ENCODE measurements around the gene ZFP69B.

The ZFP69B gene

DNA sequence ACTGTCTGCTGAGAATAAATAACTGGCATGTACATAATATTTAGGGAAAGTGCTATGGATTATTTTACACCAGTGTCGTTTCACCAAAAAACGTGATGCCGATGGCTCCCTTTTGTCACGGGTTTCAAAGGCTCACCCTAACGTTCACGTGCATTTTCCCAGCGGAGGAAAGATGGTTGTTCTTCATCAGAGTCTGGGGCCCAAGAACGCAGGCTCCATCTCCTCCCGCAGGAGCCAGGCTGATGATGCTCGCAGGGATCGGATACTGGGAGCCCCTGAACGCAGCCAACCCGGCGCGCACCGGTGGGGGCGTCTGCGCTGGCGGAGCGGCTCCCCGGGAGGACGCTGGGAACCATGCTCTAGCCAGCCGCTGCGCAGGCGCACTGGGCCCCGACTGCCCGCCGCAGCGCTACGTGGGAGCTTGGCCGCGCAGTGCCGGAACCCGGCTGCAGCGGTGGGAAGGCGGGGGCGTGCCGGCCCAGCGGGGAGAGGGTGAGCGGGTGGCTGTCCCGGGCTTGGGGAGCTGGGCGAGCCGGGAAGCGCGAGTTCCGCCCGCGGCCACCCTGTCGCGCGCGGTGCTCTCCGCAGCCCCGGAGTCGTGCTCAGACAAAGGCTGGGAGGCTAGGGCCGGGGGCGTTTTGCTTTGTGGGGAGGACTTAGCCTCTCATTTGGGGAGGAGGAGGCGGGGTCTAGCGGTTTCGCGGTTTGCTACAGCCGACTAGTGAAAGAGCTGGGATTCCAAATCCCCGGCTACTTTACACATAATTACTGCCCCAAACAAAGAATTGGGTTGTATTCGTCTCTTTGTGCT is at the start of gene ZFP69B:
Gene ZFP69B (plus strand): TSS at position 793 of the 811 bp plus-strand sequence. CDS start 486 bp downstream, outside the sequence.
- DNase-seq, result peak; percentile 88

DNA sequence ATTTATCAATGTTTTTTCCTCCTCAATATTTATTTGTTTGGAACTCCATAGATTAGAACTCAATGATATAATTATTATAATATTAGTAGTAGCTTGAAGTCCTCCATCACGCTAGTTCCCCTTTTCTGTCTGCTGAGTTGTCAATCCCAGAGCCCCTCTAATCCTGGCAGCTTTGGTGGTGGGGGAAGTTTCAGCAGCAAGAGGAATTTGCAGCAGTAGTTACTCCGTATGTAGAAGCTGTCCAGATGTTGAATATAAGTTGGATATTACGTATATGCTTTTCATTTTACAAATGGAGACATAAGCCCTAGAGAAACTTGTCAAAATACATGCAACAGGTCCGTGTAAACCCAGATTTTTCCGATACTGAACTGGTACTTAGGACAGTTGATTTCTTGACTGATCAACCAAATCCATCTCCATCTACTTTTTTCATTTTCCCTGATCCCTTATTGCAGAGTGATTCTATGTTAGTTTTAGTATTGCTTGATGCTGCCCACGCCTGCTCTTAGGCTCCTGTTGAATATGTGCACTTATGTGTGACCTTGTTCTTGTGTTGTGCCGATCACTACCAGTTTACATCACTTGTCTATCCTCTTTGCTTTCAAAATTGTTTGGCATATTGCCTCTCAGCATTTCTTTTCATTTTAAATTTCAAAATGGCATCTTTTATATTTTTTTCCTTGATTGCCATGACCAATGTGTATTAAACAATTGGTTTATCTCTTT is 48.6 kb upstream of the ZFP69B start:
- DNase-seq, result no peak

DNA sequence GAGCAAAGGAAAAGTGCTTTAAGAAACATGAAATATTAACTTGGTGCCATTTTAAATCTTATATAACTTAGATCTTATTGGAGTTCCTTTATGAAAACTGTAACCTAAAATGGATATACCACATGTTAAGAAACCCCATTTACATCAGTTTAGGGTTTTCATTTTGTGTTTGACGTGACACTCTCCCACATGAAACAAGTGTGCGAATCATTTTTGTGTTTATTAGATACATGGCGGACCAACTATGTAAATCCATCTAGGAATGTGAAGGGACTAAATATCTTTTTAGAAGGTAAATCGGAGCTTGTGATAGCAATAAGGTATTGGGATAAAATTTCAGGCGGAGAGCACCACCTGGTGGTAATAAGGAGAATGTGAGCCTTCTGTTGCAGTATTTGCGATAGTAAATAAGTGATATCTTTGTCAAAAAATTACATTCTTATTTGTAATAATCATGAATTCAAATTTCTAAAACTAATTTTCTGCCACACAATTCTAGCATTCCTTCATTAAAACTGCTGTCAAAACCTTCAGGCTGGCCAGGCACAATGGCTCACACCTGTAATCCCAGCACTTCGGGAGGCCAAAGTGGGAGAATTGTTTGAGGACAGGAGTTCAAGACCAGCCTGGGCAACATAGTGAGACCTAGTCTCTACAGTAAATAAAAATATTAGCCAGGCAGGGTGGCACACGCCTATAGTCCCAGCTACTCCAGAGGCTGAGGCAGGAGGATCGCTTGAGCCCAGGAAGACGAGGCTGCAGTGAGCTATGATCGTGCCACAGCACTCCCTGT is 45.4 kb upstream of the ZFP69B start:
- DNase-seq, result peak; percentile 21

DNA sequence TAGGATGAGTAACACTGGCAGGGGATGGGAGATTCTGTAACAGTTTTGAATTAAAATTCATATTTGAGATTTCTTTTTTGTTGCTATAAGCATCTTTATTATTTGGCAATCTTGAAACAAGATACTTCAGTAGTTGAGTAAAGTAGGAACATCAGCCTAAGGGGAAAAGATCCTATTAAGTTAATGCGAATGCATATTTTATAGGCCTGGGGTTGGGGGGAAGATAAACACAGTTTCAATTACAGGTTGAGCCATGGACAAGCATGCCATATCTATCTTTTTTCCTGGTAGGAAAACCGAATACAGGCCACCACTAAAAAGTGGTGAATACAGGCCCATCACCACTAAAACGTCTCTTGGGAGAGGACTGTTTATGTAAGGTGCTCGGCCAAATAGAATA is 44.5 kb upstream of the ZFP69B start:
- no peak for DNase-seq

DNA sequence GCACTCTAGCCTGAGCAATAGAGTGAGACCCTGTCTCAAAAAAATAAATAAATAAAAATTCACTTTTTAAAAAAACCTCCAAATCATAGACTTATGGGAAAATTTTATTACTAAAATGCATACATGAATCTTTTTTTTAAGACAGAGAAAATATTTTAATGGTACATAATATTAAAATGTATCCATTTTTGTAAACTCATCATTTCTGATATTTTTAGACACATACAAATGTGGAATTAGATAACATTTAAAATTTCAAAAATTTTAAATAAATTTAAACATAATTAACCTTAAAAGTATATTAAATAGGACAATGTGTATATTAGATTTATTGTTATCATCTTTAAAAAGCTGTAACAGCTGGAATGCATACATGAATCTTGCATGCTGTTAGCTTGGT is 42.8 kb upstream of the ZFP69B start:
- DNase-seq, result no peak

DNA sequence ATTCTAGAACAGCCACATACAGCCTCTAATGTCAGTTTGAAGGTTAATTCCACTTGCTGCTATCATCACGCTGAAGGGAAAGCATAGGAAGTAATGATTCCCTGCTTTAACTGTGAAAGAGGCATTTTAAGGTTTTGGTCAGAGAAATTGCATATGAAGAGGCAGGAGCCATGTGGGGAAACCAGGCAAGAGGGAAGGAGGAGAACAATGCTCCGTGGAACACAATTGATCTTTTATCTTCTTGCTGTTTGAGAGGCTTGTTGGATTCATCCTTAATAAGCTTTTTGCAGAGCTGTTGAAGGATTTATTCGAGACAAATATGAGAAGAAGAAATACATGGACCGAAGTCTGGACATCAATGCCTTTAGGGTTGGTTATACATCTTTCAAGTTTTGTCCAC is 40.8 kb upstream of the ZFP69B start:
- no peak for DNase-seq

DNA sequence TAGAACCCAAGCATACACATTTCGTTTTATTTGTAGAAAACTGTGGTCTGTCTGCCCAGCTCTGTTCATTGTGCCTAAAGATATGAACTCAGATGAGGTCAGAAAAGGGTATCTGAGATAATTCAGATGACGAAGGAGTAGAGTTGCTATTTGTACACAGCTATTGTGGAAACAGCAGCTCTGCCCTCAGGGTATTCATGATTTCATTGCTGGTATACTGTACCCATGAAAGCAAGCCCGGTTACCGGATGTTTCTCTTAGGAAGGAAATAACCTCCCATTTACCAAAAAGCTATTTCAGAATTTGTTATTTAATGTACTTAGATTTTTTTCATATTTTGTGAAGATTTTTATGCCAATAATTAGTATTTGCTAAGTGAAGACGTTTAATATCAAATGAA is 39.0 kb upstream of the ZFP69B start:
- no peak for DNase-seq

DNA sequence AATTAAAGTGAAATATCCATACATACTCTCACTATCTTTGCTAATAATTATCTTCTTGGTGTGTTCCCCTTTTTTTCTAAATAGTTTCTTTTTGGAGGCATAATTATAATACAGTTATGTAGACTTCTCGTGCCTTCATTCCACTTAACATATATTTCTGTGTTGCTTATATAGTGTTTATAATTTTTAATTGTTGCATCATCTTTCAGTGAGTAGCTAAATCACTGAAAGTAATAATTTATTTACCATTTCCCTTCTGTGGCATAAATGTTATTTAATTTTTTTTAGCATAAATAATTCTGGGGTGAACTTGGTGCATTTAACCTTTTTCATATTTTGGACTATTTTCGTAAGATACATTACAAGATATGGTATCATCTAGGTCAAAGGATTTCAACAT is 38.4 kb upstream of the ZFP69B start:
- DNase-seq, result no peak

DNA sequence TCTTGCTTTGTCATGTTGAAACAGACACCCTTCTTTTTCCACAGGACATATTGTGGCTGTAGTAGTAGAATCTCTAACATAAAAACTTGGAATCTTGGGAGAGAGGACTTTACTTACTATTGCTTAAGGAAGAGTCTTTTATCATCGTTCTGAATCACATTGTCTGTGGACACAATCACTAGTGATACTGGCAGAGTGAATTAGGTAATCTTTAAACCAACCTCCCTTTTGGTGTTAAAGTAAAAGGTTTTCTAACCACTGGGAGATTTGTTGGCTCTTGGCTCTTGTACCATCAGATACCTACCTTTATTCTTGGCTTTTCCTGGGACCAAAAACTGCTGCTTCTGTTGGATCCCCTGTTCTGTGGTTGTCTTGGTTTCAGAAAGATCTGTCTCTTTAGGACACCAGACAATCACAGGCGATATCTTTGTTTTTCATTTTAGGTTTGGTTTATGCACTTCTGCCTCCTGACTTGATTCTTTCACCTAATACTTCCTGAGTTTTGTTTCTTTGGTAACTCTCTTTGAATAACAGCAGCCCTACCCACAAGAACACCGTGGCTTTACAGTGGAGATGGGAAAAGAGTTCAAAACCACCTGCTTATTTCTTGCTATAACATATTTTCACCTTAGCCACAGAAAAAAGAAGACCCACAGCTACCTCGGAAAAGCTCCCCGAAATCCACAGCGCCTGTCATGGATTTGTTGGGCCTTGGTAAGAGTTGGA is 36.6 kb upstream of the ZFP69B start:
- no peak for DNase-seq

DNA sequence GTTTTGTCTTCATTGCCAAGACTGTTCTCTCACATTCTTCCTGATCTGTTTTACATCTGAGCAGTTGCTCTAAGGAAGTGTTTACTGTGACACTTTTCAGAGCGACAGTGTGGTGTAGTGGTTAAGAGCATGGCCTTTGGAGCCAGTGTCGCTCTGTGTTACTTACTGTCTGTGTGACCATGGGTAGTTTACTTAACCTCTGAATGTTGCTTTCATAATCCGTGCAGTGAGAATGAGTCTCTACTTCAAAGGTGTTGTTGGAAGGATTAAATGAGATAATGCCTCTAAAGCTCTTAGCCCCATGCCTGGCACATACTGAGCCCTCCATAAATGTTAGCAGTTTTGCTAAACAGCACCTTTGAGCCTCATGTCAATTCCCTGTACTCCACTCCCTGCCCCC is 35.9 kb upstream of the ZFP69B start:
- no peak for DNase-seq

DNA sequence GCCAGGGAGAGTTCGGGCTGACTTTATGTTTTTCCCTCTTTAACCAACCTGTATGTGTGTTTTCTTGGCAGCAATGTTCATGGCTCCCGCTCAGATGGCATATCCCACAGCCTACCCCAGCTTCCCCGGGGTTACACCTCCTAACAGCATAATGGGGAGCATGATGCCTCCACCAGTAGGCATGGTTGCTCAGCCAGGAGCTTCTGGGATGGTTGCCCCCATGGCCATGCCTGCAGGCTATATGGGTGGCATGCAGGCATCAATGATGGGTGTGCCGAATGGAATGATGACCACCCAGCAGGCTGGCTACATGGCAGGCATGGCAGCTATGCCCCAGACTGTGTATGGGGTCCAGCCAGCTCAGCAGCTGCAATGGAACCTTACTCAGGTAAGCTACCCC is 33.6 kb upstream of the ZFP69B start:
- no peak for DNase-seq

DNA sequence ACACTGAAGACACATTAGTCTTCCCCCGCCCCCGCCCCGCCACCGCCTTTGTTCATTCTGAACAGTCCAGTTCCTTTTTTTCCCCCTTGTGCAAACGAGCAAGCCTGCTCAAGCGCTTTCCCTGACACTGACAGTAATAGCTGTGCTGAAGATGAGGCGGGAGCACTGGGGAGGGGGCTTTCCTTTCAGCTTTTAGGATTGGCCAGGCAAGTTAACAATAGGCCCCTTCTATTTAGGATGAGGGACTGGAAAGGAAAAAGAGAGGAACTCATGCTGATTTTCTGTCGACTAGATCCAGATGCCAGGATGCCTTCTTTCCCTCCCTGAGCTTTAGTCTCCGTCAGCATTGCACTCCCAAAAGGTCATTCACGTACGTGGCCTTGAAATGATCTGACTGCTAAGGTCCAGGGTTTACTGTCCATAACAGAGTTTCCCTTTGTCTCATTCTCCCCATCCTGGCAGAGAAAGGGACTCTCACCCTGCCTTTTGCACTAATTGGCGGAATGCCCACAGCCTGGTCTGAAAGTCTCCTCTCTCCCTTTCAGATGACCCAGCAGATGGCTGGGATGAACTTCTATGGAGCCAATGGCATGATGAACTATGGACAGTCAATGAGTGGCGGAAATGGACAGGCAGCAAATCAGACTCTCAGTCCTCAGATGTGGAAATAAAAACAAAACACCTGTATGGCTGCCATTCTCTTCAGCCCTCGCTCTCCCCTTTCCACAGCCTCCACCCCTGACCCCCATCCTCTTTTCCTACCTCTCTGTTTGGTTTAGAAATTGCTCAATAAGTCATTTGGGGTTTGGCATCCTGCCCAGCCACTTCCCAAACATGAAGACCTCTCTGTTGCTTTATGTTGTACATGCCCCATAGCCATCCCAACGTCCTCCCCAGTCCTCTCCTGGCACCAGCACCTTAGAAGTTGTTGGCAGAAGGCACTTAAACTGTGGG is 28.6 kb upstream of the ZFP69B start:
- DNase-seq, result no peak

DNA sequence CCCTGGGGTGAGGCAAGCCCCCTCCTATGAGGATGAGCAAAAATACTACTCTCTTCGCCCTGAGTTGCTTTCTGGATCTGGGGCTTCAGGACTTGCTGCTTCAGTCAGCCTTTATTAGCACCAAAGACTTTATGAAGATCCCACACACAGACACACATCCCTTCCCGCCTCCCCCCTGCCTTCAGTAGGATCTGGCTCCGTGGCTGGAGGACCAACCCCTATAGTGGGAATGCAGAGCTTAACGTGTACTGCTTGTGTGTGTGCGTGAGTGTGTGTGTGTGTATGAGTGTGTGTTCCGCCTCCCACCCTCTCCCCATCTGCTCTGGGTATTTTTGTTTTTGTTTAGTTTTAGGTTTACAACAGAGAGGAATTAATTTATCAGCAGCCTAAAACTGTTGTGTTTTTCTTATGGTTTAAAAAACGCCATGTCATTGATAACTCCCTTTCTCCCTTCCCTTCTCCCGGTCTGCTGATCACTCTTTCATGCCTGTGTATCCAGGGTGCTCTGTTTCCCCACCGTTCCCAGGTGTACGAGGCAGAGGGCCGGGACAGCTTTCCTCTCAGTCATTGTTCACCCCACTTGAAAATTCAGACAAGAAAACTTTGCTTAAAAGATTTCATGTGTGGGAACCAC is 27.5 kb upstream of the ZFP69B start:
- no peak for DNase-seq

DNA sequence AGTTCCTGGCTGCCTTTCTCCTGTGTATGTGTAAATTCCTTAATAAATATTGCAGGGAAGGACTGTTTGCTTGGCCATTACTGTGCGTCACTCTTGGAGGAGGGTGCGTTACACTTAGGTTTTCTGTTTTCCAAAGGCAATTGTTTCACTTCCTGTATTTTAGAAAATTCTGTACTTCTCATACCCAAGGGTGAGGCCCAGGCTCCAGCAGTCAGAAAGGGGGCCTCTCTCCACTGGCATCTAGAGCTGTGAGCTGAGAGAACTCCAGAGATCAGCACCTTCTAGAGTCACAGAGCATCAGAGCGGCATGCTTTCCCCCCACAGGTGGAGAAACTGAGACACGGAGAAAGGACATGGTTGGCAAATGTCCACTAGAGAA is 27.0 kb upstream of the ZFP69B start:
- no peak for DNase-seq

DNA sequence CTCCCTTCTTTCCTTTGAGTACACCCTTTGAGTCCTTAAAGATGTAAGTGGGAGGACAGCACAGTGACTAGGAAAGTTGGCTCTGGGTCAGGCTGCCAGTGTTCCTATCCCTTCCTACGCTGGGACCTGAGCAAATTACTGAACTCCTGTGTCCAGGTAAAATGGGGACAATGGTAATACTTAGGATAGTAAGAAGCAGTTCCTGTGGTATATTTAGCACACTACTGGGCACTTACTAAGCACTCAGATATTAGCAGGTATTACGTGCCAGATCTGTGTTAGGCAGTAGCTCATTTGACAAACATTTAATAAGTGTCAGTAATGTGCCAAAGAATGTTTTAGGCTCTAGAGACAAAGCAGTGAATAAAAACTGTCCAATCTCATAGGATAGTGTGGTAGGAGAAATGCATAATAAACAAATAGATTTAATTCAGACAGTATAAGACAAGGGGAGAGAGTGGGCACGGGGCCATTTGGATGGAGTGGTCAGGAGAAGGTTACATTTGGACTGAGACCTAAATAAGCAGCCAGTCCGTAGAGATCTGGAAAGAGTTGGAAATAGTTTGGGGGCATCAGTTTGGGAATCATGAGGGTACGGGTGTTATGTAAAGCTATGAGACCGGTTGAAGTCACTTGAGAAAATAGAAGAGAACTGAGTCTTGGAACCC is 26.2 kb upstream of the ZFP69B start:
- DNase-seq, result no peak

DNA sequence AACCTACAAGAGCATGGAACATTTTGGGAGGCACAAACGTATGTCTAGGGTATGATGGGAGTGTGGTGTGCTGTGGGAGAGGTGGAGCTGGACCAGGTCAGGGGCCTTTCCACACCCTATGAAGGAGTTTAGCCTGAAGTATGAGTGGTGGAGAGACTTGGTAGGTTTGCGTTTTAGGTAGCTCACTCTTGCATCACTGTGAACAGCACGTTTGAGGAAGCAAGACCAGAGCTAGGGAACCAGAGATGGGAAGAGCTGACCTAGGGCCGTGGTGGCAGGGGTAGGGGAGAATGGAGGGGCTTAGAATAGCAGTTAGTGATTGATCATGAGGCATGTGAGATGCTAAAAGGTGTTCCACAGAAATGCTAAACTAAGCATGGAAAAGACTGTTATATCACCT is 25.1 kb upstream of the ZFP69B start:
- no peak for DNase-seq

DNA sequence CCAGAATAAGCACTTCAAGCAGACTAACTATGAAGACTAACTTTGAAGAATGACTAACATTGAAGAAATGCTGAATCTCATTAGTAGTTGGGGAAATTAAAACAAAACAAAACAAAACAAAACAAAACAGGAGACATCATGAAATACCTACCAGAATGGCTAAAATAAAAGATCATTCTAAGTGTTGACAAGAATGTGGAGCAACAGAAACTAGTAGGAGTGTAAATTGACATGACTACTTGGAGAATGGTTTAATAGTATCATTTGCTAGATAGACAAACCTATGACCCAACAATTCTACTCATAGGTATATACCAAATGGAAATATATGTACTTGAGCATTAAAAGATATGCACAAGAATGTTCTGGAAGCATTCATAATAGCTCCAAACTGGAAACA is 18.9 kb upstream of the ZFP69B start:
- no peak for DNase-seq

DNA sequence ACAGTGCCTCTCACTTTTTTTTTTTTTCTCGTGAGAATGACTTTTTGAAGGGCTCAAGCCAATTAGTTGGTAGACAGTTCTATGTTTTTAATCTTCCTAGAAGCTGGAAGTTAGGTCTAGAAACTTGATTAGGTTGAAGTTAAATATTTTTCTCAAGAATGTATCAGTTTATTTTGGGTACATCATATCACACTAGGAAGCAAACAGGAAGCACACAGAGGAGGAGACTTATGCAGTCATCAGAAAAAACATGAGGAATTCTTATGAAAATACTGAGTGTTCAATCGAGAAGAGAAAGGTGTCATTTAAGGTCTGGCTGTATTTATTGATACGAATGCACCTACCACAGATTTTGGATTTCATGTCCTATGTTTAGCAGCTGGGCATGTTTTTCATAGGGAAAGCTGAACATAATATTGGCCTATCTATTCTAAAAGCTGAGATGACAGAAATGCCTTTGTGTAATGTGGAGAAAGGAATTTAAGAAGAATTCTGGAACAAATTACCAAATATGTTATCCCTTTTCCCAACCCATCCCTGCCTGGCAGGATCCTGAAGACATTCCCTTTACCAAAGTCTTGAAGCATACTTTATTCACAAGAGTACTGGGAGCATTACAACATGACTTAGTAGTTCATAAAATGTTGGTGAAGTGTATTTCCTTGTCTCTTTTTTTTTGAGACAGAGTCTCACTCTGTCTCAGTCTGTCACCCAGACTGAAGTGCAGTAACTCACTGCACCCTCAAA is 17.5 kb upstream of the ZFP69B start:
- no peak for DNase-seq

DNA sequence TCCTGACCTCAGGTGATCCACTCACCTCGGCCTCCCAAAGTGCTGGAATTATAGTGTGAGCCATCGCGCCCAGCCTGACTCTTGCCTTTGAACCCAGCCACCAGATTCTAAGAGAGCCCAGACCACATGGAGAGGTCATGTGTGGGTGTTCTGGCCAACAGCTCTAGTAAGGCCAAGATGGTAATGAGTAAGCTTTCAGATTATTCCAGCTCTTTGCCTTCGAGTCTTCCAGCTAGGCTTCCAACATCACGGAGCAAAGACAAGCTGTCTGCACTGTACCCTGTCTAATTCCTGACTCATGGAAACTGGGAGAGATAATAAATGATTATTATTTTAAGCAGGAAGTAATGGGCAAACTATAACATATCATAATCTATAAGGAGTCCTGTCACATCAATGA is 14.8 kb upstream of the ZFP69B start:
- no peak for DNase-seq

DNA sequence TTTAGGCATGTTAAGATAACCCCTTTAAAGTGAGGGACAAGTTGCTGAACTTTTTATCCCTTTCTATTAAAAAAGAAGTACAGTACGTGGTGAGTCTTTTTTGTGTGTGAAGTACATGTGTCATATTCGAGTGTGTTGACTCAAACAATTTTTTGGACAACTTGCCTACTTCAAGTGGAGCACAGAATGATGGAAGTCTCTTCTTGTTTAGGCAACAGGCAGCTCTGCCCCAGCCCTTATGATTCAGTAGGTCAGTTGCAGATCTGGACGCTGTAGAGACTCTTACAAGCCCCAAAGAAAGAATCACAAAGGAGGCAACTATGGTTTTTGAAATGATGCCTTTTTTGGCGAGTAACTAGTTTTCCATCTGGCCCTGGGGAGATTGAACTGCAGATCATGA is 14.4 kb upstream of the ZFP69B start:
- DNase-seq, result no peak
